NCI-H226 (cell line): ENCODE results near the gene DSCAM.

ENCODE experiments used
- DNase-seq: peaks from one replicate; pipeline ENCODE4 v3.0.0-alpha.2; 2015

DSCAM gene

DNA sequence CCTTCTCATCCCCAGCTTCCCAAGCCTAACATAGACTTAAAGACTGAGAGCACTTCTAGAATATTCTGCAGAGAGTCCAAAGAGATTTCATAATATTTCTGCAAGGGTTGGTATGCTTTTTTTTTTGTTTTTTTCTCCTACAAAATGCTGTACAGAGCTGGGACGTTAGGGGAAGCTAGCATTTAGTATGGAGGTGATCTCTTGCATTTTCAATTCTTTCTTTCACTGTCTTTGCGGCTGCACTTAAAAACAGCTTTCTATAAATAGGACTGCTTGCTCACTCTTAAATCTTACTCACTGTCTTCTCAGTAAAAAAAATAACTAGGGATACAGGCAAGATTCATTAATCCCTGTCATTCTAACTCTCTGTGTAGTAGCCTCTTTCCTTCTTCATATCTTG, 7.4 kb downstream of the DSCAM start:
- DNase-seq: no peak

DNA sequence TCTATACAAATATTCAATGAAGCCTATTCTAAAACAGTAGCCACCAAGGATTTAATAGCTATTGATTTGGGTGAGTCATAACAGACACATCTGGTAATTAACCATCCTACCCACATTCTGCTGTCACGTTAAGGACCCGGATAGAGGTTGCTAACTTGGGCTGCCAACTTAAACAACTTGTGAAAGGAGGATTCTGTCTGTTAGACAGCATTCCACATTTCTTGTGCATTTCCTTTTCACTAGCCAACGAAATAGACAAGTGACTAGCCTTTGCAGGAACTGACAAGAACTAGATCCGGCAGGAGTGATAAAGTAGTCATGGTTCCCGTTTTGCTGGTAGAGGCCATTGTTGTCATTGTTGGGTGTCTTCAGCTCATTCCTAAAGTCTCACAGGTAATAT, 9.5 kb downstream of the DSCAM start:
- DNase-seq: no peak

DNA sequence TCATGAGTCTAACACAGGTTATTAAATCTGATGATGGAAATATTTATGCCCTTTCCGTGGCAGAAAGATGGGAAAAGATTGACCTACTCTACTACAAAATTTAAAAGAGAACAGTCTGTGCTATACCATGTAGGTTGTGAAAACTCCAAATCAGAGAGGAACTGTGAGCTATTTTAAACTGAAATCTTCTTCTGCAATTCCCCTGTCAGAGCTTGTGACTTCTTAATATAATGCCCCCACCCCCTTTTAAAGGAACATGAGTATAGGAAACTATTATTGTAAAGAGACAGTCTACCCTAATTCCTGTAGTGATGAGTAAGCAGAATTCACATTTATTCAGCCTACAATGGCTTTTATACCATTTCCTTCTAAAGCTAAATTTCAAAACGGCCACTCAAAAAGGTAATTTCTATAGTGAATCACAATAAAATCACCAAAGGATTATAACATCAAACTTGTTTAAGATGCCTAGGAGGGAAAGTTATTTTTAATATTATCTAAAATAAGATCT, 11.7 kb downstream of the DSCAM start:
- DNase-seq: no peak

DNA sequence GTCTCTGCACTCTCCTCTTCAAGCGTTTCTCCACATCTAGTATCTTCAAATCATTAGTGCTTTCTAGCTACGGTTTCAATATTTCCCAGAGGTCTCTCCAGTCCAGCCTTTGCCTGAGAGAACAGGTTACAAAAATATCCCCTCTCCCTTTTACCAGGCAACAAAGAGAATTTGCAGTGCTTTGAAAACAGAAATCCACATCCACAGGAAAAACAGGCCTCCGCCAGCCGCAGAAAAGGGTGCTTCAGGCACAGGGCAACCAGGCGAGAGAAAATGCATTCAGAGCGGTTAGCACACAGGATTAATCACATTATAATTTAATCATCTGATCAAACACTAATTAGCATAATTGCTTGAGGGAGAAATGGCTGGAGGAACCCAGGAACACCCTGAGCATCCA, 13.8 kb downstream of the DSCAM start:
- DNase-seq: no peak

DNA sequence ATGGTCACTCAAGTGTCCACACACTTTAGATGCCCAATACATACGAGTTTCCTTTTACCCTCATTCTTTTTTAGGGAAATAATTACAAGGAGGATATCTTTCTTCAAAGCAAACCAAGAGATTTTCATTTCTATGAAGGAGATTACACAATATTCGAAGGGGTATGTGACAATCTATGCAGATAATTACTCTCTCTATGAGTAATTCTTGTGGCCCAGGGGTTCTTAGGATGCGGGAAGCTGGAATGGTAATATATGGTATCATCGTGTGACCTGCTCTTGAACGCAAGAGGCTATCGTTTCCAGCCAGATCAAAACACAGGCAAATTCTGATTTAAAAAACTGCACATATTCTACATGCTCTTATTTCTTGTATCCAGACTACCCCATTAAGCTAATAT, 14.6 kb downstream of the DSCAM start:
- no peak for DNase-seq

DNA sequence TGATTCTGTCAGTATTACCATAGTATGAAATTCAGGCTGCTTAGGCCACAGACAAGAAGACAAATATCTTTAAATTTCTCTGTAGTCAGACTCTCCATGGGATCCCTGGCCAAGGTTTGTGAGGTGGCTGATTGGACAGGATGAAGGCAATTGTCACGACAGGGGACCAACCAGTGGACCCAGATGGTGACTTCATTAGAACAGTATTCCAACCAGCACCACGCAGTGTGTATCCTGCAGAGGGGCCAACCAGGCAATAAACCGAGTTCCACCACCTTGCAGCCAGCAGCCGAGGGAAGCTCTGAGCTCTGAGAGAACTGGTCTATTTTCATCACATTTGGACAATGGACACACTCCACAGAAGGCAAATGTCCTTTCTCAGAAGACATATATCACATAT, 16.1 kb downstream of the DSCAM start:
- no peak for DNase-seq

DNA sequence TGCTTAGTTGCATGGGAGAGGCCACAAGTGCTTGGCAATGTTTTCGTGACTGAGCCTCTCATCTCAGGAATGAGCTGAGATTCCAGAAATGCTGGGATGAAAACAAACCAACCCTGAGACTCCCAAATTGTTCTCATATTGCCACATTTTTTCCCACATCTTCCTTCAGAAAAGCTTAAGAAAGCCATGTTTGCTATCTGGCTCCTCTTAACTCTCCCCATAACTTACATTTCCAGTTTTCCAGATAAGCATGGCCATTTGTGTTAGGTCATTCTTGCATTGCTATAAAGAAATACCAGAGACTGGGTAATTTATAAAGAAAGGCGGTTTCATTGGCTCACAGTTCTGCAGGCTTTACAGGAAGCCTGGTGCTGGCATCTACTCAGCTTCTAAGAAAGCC, 17.2 kb downstream of the DSCAM start:
- no peak for DNase-seq

DNA sequence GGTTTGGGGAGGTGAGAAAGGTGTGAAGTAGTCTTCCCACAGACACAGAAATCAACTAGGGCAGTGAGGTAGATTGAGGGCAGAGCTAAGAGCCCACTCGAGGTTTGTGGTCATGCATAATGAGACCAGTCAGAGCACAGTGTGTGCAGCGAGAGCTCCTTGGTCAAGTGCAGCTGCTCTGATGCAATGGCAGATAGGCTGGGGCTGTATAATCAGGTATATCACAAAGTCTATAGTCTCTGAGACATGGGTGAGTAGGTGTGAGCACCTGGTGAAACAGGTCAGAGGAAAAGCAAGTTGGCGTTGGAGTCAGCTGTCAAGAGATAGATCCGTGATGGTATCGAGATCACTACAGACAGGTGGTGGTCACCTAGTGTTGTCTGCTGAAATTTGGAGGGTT, 17.6 kb downstream of the DSCAM start:
- DNase-seq: no peak

DNA sequence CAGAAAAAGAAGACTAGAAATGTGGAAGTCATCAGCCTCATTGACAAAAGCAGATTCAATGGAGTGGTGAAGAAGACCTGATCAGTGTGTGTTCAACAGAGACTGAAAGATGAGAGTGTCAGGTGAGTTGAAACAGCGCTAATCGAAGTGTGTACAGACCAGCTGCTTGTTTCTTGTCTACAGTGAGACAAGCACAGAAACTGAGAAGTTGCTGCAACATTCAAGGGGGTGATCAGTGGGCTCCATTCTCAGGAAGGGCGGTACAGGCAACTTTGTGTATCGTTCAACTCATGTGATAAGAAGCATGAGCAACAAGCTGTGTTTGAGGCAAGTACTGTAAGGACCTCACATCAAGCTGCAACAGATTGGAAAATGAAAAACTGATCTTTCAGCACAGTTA, 19.4 kb downstream of the DSCAM start:
- DNase-seq: no peak

DNA sequence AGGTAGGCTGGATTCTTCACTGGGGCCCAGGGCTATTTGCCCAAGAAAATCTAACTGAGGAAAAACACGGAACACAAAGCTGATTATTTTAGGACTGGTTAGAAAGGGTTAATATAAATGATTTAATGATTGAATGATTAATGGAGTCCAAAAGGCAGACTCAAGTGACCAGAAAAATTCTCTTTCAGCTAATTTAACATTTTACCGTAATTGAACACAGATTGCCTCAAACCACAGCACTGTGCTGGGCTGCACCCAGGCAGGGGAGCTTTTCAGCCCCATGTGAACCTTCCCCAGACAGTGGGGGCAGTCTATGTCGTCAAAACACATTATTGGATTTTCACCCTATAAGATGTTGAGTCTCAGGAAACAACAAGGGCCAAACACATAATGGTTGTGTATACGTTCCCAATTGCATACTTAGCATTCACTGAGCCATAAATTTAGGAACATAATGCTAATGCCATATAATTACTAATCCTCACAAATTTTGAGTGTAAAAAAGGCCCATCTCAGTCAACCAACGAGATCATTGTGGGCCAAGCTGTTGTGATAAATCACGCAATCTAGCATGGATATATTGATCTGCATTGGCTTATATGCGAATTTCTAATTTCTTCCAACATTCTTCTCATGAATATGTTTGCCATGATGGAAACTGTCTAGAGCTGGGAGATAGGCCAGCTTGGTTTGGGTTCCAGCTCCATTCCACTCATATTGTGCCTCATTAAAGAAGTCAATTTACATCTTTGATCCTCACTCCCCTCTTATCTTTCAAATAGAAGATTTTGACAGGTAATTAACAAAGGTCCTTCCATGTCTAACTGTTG, 27.7 kb downstream of the DSCAM start:
- no peak for DNase-seq

DNA sequence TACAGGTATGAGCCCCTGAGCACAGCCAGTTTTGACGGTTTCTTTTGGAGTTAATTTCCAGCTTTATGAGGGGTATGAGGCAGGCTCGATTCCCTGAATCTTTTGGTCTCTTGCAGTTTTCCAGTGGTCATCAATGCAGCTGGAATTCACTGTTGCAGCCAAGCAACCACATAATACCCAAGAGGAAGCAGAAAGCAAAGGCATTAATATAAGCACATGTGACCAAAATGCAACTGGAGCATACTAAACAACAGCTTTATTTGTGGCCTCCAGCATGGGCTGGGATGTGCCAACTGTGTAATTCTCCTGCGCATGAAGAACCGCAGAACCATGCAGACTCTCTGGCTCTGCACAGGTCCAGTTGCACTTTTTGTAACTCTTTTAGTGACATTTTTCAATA, 33.0 kb downstream of the DSCAM start:
- DNase-seq: no peak

DNA sequence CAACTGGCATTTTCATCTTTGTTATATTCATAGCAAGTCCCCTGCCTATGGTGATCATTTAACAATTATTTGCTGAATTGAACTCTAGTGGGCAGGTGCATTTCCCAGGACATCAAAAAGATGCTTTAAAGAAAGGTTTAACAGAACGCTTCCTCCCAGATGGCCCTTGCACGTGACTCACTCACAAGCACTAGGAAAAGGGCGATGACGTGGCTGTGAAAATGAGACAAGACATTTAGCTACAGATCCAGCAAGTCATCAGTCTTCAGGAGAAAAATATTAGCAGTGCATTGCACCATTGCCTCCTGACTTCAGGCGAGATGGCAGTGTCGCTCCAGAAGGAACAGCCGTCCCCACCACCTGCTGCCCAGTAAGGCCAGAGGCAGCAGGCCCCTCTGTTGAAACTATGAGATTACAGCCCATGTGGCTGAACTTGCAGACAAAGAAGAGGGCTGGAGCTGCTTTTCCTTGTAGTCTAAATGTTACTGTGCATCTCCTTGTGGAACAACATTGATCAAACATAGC, 37.2 kb downstream of the DSCAM start:
- DNase-seq: no peak

DNA sequence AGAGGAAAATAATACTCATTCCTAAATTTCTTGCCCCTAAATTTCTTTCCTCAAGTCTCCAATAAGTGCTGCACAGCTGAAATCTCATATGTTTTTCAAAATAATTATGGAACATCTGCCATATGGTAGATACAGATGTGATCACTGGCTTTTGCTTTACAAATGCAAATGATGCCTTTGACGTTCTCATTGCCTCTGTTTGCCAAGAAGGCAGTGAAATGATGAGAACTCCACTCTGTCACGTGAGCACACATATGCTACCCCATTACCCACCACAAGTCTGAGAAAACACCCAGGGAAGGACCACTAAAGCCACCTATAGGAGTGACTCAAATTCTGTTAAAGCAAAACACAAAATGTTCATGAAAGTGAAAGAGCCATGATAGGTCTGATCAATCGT, 43.9 kb downstream of the DSCAM start:
- no peak for DNase-seq

DNA sequence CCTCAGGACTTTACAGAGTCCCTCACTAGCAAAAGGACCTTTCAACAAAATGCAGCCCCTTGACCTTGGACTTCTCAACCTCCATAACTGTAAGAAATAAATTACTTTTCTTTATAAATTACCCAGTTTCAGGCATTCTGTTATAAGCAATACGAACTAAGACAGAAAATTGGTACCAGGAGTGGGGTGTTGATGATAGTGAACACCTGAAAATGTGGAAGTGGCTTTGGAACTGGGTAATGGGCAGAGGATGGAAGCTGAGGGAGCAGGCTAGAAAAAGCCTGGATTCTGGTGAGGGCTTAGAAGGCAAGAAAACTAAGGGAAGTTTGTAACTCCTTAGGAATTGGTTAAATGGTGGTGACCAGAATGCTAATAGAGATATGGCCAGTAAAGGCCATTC, 46.8 kb downstream of the DSCAM start:
- no peak for DNase-seq

DNA sequence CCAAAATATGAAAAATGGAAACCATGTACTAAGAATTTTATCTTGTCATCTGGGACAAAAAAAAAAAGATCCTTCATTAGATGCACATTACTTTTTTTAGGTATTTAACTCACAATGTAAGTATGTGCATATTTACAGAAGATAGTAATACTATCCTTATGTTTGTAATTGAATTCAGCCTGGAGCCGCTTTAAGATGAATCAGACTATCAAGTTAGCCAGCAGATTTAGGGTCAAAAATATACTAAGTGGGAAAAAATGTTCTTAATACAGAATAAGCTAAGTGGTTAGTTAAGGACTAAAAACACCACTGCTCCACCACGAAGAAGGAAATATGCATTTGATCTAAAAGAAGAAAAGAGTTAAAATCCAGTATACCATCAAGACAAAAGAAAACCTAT, 49.1 kb downstream of the DSCAM start:
- DNase-seq: no peak

DNA sequence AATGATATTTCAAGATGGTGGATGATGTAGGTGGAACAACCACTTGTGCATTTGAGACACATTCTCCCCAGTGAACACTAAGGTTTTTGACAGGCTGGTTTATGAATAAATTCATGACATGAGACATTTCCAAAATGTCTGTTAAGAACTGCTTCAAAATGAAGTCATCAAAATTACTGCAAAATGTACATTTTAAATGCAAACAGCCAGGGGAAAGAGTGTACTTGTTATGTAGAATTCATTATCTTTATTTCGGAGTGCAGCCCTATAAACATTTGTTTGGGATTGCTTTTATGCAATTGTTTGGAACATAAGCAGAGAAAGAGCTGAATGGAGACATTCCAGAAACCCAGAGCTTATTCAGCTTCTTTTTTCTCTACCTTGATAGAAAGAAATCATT, 49.5 kb downstream of the DSCAM start:
- no peak for DNase-seq

DNA sequence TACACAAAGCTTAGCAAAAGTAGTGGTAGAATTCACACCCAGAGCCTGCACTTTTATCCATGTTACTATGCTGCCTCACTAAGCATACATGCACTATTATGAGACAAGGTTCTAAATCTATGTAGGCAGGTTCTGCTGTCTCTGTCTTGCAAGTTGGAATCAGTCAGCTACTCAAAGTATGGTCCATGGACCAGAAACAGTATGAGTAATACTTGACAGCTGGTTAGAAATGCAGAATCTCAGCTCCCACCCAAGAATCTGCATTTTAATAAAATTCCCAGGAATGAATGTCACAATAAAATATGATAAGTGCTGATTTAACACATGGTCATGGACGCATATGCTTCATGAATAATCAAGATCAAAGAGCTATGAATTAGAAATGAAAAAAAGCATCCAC, 50.5 kb downstream of the DSCAM start:
- DNase-seq: no peak

DNA sequence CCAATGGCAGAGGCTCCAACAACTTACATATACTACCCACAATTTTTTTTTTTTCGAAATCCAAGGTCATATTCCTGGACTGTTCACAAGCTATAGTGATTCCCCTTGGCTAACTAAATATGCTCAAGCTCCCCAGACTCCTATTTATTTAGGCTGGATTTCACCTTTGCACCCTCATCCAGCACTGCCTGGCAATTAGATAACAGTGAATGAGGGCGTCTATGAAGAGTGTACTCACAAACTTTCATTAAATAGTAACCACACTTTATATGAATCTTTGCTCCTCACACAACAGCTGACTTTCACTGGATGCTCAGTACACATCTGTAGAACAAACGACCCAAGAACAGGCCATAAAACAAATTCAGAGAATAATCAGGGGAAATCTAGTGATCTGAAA, 51.6 kb downstream of the DSCAM start:
- DNase-seq: no peak

DNA sequence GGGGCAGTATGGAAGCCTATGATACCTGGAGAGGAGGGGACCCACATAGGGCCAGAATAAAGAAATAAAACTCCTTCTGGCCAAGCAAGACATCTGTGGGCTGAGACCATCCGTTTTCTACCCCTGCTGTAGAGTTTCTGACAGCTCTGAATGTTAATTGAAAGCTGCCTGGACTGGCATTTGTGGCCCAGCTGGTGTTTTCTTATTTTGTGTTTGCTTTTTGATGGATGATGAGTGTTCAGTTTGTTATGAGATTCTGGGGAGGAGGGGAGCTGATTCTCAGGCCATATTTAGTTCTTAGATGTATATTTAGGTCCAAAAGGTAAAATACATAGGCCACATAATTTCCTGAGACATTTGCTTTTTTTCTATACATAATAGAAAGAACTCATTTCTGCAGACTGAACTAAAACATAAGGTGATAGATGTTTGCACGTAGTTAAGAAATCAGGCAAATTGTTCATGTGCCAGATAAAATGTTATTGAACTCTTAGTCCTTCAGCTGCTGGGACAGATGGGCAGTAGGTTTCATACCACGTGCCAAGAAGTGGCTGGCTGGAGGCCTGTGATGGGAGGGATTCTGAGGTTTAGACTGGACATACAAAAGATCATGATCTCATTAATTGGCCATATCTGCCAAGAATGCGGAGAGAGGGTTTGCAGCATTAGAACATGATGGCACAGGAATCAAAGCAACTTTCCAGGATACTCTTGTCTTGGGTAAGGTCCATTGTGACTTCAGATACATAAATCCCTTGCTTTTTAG, 54.1 kb downstream of the DSCAM start:
- DNase-seq: no peak

DNA sequence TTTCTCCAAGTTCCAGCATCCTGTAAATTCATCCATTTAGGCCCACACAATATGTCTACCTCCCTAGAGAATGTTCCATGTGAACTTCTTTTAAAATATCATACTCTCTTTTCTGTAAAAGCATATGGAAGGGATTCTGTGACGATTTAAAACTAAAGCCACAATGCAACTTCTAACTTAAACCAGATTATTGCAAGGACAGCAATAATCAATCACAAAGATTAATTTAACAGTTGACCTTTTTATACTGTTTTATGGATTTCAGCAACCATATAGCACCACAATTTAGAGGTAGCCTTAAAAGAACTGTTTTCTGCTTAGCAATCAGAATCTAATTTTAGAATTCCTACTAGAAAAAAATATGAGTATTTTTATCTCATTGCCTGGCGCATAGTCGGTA, 58.3 kb downstream of the DSCAM start:
- no peak for DNase-seq

DNA sequence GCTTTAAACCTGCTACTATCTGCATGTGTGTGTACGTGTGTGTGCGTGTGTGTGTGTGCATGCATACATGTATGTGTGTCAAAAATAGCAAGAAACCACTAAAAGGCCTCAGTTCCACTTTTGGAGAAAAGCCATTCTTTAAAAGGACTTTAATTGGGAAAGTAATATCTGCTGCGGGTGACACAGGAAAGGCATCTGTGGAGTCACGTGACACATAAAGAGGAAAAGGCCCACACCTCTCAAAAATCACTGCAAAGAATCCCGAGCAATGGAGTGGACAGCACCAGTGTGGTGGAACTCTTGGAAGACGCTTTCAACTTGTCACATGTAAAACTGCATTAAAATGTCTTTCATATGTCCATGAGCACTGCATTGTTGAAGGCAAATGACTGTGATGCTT, 63.6 kb downstream of the DSCAM start:
- DNase-seq: no peak

DNA sequence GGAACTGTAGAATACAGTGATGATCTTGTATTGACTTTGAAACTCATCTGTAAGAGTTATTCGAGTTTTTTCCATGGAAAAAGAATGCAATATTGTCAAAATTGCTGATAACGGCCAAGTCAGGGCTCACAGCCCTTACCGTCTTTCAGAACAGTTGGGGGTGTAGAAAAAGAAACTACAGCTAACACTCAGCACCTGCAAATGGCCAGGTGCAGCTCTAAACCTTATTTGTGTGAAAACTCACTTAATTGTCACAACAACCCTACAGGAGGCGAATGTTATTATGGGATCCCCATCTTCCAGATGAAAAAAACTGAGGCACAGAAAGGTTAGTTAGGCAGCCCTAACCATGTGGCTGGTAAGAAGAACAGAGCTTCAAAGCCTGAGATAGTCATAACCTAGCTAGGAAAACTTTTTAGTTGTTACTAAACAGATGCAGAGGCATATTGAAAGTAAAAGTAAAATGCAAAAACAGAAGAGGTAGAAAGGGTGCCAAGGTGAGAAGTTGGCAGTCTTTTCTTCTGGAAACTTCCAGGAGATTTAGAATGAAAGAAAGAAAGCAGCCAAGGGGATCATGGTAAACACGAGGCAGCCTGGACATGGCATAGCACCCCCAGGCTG, 76.4 kb downstream of the DSCAM start:
- DNase-seq: no peak

DNA sequence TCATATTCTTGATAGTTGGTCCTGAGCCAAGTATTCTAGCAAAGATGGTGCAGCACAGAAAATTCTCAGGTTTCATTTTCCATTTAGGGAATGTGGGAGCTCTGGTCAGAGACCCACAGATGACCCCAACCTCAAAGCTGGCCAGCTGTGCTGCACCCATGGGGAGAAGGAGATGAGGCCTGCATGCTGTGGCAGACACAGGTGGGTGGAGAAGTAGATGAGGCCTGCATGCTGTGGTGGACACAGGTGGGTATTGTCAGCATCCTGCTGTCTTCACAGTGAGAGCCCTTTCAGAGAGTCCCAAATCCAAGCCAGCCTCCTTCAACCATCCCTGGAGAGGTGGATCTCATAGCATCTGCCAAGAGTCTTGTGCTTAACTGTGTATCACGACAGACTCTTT, 77.7 kb downstream of the DSCAM start:
- no peak for DNase-seq

DNA sequence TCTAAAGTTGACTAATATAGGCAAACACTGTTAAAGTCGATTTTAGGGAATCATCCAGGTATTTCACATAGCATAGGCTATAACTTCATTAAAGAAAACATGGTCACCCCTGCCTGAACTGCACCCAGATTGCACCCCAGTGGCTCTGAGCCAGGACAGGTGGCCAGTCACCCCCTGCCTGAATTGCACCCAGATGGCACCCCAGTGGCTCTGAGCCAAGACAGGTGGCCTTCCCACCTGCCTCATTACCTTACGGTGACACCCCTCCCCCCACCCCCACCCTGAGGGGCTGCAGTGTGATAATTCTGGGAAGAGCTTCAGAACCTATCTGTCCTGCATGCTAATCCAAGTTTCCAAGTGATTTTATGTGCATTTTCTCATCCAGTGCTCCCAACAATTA, 78.9 kb downstream of the DSCAM start:
- DNase-seq: no peak
